HTR-8/SVneo (cell line): ENCODE data around the gene RNASE13.

ENCODE experiments used
- DNase-seq: peaks from one replicate; pipeline ENCODE4 v3.0.0; 2011; ENCODE audit warnings: low spot score, mixed read lengths; ENCODE audit not compliant: insufficient read length
- FAIRE-seq: peaks from 2 replicates; lab custom pipeline; 2011; peaks lifted over from hg19 to GRCh38; lab: Jason Lieb, UNC

RNASE13 gene

DNA sequence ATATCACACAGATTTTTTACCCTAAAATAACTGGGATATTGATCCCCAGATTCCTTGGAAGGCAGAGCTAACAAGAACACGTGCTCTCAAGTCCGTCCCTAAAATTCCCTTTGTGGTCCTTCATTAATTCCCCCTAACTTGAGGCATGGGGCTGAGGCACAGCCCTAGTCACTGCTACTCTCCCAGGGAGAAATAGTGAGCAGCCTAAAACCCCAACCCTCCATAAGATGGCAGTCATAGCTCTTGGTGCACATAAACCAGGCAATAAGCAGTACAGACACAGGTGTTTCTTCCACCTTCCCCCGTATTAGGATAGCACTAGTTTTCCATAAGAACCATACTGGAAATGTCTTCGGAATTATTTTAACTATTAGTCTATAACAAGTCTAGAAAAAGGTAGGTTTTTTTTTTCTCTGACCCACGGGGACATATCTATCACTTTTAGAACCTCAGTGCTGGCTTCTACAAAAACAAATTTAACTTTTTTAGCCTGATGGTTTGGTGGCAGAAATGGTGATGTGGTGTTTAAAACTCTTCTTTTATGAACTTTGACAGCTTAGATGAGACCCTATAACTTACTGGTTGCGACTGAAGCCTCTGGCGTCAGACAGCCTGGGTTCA, 32.4 kb upstream of the RNASE13 start:
- FAIRE-seq, result no peak
- no peak for DNase-seq

DNA sequence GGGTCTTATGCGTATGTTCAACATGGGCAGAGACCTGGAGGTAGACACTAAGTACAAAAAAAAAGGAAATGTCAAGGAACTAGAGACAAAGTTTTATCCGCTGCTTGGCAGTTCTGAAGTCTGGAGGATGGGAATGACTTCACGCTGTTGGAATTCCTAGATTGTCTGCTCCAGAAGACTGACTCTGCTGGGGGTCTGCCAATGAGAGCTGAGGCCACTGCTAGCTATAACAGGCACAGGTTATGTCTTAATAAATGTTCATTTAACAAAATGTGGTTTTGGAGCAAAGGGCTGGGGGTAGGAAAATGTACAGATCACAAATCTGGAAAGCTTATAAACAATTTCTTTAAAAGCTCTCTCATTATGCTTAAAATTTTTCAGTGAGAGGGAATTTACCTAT, 28.9 kb upstream of the RNASE13 start:
- DNase-seq (peak; percentile 52), FAIRE-seq (no peak)

DNA sequence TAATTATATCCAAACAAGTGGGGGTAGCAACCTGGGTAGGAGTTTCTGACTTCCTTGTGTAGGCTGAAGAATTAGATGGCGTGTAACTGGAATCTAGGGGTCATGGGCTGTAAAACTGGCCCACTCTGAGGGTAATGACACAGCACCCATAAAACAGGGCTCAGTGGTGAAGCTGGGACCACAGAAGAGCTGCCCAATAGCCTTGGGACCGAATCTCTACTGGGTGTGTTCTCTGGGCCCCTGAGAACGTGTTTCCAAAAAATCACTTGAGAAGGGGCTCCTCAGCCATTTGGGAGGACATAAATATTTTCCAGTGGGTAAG, 26.7 kb upstream of the RNASE13 start:
- no peak for DNase-seq

DNA sequence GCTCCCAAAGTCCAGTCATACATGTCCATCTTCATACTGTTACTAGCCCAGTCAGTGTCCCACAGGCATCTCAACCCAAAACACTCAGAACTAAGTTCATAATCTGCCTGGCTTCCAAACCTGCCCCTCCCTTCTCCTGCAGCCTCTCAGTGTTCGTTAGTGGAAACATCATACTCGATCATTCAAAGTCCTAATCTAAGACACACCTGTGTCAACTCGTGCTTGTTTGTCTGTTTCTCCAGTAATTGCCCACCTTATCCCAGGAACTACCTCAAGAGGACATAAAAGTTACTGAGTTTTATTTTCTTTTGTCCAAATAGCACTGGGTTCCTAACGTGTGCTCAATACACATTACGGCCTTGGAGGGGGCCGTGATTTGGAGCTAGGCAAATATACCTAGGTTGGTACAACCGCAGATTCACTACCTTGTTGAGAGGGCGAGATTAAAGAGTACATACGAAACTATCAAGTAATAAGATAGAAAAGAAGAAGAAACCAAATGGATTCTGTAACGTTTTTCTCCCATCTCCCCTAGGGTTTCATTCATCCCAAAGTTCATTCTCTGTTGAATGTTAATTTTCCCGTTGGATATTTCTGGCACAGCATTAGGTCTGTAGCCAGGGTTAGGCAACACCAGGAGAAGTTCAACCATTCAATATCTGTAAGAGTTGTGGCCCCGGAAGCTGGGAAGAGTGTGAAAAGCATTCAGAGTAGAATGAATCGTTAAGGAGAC, 26.2 kb upstream of the RNASE13 start:
- DNase-seq (no peak), FAIRE-seq (no peak)

More for the DNA sequence above, 26.7 kb upstream of the RNASE13 start:
- FAIRE-seq, result no peak

DNA sequence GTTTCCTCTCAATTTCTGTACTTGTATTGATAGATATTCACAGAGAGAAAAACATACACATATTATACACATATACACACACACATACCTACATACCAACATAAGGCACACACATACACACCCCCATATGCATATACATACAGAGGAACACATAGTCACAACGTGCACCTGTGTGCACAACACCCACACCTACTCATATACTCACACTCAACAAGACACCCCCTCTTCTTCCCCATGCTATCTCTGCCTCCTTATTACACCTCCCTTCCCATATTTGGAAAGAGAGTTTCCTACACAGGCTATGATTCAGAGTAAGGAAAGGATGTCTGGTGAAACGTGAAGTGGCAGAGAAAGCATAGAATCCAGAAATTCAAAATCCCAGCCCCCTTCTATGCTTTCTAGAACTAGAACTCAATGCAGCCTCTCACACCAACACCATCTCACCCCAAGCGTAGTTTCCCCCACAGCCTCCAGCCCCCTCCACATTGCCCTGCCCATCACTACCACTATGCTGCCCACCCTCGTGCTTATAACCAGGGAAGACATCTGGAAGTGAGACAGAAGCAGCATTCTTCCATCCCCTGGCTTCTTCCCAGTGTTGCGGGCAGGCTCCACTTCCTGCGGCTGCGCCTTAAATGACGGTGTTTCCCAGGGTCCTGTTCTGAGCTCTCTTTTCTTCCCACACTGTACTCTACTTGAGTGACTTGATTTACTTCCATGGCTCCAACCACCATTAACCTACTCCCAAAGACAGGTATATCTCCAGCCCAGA, 25.4 kb upstream of the RNASE13 start:
- FAIRE-seq, result no peak
- DNase-seq, result no peak

DNA sequence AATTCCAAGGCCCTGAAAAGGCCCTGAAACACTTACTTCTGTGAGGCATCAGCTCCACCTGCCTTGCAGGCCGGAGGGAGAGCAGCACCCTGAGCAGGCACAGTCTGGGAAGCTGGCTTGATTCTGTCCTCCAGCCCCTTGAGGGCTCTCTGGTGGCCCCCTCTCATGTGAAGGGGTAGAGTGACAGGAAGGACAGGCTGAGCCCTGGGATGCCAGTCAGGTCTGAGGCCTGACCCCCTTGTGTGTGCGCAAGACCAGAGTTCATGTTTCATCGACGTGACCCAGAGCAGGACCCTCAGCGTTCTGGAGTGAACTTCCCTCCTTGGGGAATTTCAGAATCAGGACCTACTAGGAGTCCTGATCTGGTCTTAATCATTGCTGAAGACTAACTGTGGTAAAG, 24.3 kb upstream of the RNASE13 start:
- no peak for DNase-seq
- no peak for FAIRE-seq

DNA sequence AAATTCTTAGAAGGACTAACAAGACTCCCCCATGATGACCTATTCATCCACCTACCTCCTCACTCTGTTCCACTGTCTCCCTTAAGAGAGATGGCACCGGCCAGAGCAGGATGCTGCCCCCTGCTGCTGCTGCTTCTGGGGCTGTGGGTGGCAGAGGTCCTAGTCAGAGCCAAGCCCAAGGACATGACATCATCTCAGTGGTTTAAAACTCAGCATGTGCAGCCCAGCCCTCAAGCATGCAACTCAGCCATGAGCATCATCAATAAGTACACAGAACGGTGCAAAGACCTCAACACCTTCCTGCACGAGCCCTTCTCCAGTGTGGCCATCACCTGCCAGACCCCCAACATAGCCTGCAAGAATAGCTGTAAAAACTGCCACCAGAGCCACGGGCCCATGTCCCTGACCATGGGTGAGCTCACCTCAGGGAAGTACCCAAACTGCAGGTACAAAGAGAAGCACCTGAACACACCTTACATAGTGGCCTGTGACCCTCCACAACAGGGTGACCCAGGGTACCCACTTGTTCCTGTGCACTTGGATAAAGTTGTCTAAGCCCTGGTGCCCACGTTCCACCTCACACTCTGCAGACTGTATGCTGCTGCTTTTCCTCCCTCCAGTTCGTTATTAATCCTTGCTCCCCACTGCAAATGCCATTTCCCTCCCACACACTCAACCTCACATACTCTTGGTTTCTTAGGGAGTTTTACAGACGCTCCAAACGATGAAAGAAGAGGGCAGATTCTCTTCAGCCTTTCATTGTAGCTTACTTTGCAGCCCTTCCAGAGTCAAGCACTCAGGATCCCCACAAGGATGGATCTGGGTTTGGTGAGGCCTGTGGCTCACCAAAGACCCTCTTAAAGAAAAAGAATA, 23.4 kb upstream of the RNASE13 start, which contains the start of gene RNASE8:
RNASE8 (plus strand) TSS at position 20 of the 873 bp plus-strand sequence; CDS start at position 91, 71 bp downstream.
- DNase-seq, result no peak
- FAIRE-seq, result no peak

DNA sequence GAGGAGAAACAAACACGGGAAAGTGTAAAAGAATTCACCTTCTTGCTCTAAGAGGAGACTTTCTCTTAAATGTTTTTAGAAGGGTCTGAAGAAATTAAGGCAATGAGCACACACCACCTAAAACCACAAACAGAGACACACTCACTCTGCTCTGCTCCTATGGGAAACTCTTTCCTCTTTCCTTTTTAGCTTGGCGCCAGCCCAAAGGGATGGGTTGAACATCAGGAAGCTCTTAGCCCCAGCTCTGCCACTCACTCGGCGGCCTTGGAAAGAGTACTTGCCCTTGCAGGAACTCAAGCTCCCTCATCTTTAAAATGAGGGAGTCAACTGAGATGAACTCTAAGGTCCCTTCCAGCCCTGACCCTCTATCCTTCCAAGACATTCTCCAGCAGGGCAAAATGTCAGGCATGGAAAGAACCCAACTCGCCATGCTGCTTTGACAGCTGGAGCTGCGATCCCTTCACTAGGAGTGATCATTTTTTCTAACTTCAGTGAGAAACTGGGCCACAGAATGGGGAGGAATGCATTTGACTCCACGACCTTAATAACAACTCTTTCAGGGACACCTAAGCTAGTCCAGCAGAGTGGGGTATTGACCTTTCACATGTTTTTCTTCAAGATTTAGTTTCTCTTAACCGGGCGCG, 22.0 kb upstream of the RNASE13 start:
- DNase-seq (no peak), FAIRE-seq (no peak)

DNA sequence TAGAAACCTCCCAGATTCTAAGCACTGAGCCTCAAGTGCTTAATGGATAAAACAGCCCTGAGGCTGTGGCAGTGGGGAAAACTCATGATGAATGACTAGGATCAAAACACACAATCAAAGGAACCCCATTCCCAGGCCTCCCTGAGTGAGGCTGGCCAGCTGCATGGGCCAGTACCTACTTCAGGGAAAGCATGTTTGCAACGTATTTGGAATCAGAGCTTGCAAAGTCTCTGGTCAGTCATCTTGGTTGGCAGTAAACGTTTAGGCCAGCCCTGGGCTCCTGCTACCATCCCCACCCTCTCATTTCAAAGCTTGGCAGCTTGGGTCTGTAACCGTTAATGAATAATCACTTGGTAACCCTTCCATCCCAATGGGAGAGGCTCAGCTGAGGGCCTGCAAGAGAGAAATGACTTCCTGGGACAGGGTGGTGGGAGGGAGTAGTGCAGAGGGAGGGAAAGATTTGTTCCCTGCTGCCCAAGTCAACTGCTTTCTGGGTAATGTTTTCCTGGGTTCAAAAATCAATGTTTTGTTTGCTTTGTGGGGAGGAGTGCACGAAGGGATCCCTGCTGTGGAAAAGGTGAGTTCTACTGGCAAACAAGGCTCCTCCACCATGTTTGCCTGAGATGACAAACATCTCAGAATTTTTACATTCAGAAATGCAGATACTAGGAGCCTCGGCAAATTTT, 21.0 kb upstream of the RNASE13 start:
- DNase-seq (no peak), FAIRE-seq (no peak)

DNA sequence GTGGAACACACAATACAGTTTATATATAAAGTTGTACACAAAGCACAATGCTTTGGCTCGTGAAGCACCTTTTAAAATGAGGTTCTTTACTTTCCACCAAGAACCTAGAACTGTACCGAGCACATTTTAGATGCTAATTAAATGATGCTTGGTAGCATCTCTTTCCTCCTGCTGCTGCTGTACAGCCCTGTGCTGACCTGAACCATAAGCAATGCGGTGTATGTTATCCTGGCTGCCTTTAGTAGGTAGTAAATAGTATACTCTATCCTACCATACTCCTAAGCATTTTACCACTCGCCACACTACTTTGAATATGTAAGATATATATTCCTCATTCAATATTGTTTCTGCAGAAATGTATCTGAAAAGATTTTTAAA, 20.1 kb upstream of the RNASE13 start:
- FAIRE-seq (no peak), DNase-seq (no peak)

DNA sequence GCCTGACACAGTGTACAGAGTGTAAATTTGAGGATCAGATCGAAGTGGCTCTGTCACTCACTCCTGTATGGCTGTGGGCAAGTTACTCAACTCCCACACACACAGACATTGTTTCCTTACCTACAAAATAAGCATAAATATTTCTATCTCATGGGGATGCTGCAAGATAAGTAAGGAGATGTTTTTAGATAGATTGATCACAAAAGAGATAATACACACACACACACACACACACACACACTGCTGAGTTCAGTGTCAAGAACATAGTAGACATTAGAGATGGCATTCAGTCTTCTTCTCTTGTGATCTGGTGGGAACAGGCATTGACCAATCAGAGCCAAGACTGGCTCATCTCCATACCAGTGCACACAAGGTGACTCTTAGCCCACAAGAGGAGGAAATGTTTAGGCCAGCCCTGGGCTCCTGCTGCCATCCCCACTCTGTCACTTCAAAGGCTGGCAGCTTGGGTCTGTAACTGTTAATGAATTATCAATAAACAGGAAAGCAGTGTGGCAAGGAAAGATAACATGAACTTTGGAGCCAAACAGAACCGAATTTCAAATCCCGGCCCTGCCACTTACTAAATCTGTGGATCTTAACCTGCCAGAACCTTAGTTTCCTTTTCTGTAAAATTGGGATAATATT, 19.6 kb upstream of the RNASE13 start:
- no peak for DNase-seq
- no peak for FAIRE-seq

DNA sequence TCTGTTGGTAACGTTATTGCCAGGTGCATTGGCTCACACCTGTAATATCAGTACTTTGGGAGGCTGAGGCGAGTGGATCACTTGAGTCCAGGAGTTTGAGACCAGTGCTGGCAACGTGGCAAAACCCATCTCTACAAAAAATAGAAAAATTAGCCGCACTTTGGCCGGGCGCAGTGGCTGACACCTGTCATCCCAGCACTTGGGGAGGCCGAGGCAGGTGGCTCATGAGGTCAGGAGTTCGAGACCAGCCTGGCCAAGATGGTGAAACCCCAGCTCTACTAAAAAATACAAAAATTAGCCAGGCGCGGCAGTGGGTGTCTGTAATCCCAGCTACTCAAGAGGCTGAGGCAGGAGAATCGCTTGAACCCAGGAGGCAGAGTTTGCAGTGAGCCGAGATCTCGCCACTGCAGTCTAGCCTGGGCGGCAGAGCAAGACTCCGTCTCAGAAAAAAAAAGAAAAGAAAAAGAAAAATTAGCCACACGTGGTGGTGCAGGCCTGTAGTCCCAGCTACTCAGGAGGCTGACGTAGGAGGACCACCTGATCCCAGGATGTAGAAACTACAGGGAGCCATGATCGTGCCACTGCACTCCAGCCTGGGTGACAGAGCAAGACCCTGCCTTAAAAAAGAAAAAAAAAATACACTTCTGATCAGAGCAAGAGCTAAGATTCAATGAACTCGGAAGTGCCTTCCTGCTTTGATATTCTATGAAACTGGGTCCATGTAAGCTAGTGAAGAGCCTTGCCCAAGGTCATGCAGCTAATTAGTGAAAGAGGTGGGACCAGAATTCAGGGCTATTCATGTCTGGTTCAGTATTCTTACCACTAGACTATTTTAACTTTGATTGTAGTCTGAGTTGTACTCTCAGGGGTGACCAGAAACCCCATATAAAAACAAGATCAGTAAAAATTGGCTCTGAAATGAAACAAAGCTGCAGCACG, 18.8 kb upstream of the RNASE13 start:
- no peak for DNase-seq
- no peak for FAIRE-seq

DNA sequence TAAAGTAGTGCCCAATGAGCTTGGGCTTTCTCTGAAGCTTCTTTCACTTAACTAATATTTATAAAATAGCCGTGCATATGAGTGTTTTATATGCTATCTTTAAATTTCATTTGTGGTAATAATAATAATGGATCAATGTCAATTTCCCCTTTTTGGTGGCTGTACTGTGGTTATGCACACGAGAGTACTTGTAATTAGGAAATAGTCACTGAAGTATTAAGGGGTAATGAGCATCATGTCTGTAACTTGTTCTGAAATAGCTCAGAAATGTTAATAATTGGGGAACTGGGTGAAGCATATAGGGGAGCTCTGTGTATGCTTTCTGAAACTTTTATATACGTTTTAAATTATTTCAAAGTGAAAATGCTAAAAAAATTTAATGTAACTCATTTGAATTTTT, 16.0 kb upstream of the RNASE13 start:
- DNase-seq, result no peak
- FAIRE-seq, result no peak

DNA sequence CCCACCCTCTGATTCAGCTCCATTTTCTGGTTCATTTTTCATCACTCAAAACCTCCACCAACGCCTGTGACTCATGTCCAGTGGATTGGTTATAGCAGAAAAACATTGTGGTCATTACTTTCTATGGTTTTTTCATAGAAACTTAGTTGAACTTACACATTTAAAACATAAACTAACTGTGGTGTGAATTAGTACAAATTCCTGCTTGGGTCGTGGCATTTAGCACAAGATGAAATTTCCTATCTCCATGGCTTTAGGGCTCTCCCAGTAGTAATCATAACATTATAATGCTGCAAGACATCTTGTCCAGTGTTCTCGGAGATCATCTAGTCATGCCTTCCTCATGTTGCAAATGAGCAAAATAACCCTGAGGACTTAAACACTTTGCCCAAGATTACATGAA, 14.7 kb upstream of the RNASE13 start:
- no peak for DNase-seq

DNA sequence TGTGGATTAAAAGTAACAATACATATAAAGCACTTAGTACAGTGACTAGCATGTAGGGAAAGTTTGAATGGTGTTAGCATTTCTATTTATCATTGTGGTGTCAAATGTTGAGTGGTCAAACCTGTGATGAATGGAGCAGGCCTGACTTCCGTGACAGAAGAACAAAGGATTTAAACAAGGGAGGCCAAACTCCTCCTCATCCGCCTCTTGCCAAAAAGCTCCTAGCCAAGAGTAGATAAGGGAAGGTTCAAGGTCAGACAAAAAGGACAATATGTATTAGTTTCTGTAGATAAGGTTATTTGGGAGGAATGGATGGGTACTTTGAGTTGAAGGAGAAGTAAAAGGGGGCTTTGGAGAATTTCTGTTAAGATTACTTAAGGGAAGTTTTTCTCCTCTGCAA, 14.0 kb upstream of the RNASE13 start:
- FAIRE-seq, result no peak
- no peak for DNase-seq

More for the DNA sequence above, 14.7 kb upstream of the RNASE13 start:
- FAIRE-seq, result no peak

DNA sequence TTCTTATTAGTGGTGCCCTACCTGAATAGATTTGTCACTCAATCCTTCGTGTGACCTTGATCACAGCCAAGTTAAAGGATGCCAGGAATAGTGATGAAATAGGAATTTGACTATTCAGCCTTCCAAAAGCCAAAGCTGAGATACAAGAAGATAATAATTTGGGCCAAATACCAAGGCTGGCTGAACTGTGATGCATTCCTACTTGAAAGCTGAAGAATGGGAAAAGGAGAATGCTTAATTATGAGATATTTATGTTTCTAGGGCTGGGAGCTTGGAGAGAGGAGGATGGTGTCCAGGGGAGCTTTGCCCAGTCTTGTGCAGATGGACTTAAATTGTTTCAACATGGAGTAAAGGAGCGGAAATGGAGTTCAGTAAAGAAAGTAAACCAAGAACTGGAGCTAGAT, 12.8 kb upstream of the RNASE13 start:
- FAIRE-seq, result no peak
- no peak for DNase-seq

DNA sequence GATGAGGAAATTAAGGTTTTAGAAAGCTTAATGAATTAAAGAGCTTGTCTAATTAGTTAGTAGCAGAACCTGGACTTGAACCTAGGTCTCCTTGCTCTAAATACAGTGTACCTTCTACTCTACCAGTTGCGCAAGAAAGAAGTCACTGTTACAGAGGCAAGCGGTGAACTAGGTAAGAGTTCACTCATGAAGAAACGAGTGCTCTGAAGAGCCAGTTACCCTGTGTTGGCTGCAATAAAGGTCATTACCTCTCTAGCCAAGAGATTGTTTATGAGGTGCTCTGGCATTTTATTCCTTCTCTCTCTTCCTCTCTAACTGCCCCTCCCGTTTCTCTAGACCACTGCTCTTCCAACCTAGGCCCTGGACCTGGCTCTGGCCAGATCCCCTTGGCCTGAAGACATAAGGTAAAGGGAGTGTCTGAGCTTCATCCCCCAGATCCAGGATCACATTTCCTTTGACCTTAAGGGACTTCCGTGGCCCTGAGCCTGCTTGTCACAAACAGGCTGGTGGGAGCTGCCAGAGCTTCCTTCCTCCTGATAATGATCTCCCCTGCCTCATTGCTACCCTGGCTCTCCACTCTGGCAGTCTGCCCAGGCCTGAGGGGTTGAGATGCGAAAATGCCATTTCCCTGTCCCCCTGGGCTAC, 9.5 kb upstream of the RNASE13 start:
- no peak for FAIRE-seq
- no peak for DNase-seq
